Stimulated activated CD4-positive, alpha-beta T cell treated with anti-CD3 and anti-CD28 coated beads, TNF-alpha, amount 100 ng/mL, for 1 hour (primary cell): ENCODE results near the gene CELSR2.

ENCODE experiments used
- DNase-seq, 3 donors: peaks; one replicate each; pipeline ENCODE4 v3.0.0-alpha.2; 2020; ENCODE audit warnings: low read depth in 3 of 3, low spot score in 1 of 3

The CELSR2 gene

DNA sequence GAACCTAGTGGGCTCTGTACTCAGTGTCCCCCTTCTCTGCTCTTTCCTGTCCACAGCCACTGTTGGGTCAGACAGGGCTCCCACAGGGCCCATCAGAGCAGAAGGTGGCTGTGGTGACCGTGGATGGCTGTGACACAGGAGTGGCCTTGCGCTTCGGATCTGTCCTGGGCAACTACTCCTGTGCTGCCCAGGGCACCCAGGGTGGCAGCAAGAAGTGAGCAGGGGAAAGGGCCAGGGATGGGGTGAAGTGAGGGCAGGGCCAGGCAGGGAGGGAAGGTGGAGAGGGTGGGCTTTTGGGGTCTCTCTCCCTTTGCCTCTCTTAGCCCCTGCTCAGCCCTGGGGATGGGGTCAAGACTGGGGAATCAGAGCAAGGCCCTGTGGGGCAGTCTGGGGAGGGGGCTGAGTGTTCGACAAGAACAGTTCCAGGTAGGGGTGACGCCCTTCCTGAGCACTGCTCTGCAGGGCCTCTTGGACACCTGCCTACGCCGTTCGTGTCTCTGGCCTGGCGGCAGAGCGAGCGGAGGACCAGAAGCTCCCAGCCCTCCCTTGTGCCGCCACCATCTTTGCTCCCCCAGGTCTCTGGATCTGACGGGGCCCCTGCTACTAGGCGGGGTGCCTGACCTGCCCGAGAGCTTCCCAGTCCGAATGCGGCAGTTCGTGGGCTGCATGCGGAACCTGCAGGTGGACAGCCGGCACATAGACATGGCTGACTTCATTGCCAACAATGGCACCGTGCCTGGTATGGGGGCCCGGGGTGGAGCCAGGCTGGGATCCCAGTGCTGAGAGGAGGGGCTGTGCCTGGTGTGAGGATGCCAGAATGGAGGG lies 13.1 kb downstream of the CELSR2 start:
- DNase-seq, result no peak

GRCh38 chr1:109263234-109263596 lies 13.9 kb downstream of the CELSR2 start:
- DNase-seq, result no peak

- peak; percentile 18 to 77 (median 45) for DNase-seq
Measured at GRCh38 chr1:109263597-109264378, 14.4 kb downstream of the CELSR2 start.

- no peak for DNase-seq
Measured at GRCh38 chr1:109264379-109264755, 15.0 kb downstream of the CELSR2 start.

DNA sequence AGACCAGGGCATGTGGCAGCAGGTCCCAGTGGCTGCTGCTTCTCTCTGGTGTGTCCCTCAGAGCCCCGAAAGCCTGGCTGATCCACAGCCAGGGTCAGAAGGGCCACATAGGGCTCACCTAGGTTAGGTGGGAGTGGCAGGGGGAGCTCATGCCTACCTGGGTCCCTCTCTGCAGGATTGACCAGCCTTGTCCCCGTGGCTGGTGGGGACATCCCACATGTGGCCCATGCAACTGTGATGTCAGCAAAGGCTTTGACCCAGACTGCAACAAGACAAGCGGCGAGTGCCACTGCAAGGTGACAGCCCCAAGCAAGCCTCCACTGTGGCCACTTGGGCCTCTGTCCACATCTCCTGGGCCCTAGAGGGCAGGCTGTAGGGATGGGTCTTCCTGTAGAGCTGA lies 15.7 kb downstream of the CELSR2 start:
- no peak for DNase-seq

GRCh38 chr1:109265741-109266330 lies 16.5 kb downstream of the CELSR2 start:
- DNase-seq, result no peak

GRCh38 chr1:109266965-109267364 lies 17.6 kb downstream of the CELSR2 start:
- DNase-seq, result no peak

GRCh38 chr1:109267743-109268300 lies 18.5 kb downstream of the CELSR2 start:
- DNase-seq, result no peak

- DNase-seq, result no peak
Measured at GRCh38 chr1:109268431-109269211, 19.3 kb downstream of the CELSR2 start.

GRCh38 chr1:109269212-109269980 lies 20.1 kb downstream of the CELSR2 start:
- no peak for DNase-seq

GRCh38 chr1:109269981-109270622 lies 20.8 kb downstream of the CELSR2 start:
- DNase-seq, result no peak

- no peak for DNase-seq
Measured at GRCh38 chr1:109270623-109271317, 21.4 kb downstream of the CELSR2 start.

DNA sequence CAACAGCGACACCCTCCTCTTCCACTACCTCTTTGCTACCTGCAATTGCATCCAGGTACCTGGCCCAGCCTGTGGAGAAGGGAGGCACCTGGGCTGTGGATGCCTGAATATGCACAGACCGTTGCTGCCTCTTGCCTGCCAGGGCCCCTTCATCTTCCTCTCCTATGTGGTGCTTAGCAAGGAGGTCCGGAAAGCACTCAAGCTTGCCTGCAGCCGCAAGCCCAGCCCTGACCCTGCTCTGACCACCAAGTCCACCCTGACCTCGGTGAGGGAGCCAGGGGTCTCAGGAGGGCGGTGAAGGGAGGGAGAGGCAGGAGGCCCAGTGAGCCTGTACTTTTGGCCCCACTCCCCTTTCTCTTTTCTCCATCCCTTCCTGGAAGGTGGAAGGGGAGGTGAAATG lies 22.1 kb downstream of the CELSR2 start:
- DNase-seq, result no peak

- no peak for DNase-seq
Measured at GRCh38 chr1:109272021-109272799, 22.9 kb downstream of the CELSR2 start.

DNA sequence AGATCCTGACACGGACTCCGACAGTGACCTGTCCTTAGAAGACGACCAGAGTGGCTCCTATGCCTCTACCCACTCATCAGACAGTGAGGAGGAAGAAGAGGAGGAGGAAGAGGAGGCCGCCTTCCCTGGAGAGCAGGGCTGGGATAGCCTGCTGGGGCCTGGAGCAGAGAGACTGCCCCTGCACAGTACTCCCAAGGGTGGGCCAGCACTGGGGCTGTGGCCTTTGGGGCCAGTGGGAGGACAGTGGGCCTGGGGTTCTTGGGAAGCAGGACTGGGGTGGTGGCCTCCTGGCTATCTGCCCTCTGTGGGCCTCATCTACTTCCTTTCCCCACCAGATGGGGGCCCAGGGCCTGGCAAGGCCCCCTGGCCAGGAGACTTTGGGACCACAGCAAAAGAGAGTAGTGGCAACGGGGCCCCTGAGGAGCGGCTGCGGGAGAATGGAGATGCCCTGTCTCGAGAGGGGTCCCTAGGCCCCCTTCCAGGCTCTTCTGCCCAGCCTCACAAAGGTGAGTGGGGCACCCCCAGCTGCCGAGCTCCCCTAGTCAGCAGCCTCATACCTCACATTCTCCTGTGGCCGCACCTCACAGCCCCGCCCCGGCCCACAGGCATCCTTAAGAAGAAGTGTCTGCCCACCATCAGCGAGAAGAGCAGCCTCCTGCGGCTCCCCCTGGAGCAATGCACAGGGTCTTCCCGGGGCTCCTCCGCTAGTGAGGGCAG lies 23.6 kb downstream of the CELSR2 start:
- DNase-seq, result no peak

GRCh38 chr1:109273570-109274288 lies 24.4 kb downstream of the CELSR2 start:
- DNase-seq, result no peak
